ENCODE measurements around the gene SAAL1.

GRCh38 chr11:18093959-18094358 lies 11.9 kb downstream of the SAAL1 start:
- no peak for TF ChIP-seq CTCF (IDR thresholded peaks at IDR 0.05)
- TF ChIP-seq POLR2A (IDR thresholded peaks at IDR 0.05): no peak

Data from body of pancreas (tissue), 4 donors.